ENCODE data around the gene SKOR1. TPM values are rescaled to one million over a fixed set of nuclear protein-coding genes. Genes with fewer than 3 reads are reported as not detected.

SKOR1 gene
- total and polyA plus RNA-seq, 3 donors from 2014 or later = 1.1 to 2.2 (median 1.3) TPM

DNA sequence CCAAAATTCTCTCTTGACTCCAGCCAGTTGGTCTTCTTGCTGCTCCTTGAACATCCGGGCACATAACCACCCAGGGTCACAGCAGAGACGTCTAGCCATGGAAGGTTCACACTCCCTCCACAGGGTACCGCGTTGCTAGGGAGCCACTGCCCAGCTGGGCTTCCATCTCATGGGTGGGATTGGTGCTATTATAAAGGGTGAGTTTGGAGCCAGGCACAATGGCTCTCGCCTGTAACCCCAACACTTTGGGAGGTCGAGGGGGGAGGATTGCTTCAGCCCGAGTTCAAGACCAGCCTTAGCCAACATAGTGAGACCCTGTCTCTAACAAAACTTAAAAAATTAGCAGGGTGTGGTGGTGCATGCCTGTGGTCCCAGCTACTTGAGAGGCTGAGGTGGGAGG is 17.5 kb upstream of the SKOR1 start:
- TF ChIP-seq POLR2A (IDR thresholded peaks at IDR 0.05) (no peak), CTCF (IDR thresholded peaks at IDR 0.05) (no peak)
- no peak for DNase-seq
- WGBS, 2 donors = 91 to 100% methylated on average over 4 to 7 of the region's 7 CpGs
- Histone ChIP-seq H3K4me1 (peaks cover 7% of the 10 kb centered on the region), H3K27me3 (no peaks in the 10 kb centered on the region), H3K4me3 (no peak overlapping the region), H3K27ac (no peak overlapping the region), H3K36me3 (ENCODE audit: low read depth, missing control alignments) (no peaks in the 10 kb centered on the region), H3K9me3 (no peaks in the 10 kb centered on the region)
- intact Hi-C loops (cut with DNase I; ENCODE audit: low total_unique reads) = no loop called here

GRCh38 chr15:67808821-67809220 is 16.5 kb upstream of the SKOR1 start:
- H3K27ac ChIP-seq = no peak overlapping the region
- intact Hi-C loops (cut with DNase I; ENCODE audit: low total_unique reads) = no loop called here
- no peak overlapping the region for H3K4me3 ChIP-seq
- H3K36me3 ChIP-seq (ENCODE audit: low read depth, missing control alignments) = no peaks in the 10 kb centered on the region
- no peaks in the 10 kb centered on the region for H3K9me3 ChIP-seq
- H3K4me1 ChIP-seq = peaks cover 7% of the 10 kb centered on the region
- 88 to 97% methylated on average over 7 of the region's 7 CpGs for WGBS, 2 donors
- no peaks in the 10 kb centered on the region for H3K27me3 ChIP-seq
- TF ChIP-seq CTCF (IDR thresholded peaks at IDR 0.05) (no peak), POLR2A (IDR thresholded peaks at IDR 0.05) (no peak)
- no peak for DNase-seq

GRCh38 chr15:67809441-67809840 is 15.9 kb upstream of the SKOR1 start:
- peaks cover 4% of the 10 kb centered on the region for H3K4me1 ChIP-seq
- H3K9me3 ChIP-seq = no peaks in the 10 kb centered on the region
- intact Hi-C loops (cut with DNase I; ENCODE audit: low total_unique reads) = no loop called here
- H3K36me3 ChIP-seq (ENCODE audit: low read depth, missing control alignments) = no peaks in the 10 kb centered on the region
- WGBS, 2 donors = 82 to 96% methylated on average over 4 to 5 of the region's 5 CpGs
- no peak overlapping the region for H3K4me3 ChIP-seq
- DNase-seq = no peak
- no peak overlapping the region for H3K27ac ChIP-seq
- no peaks in the 10 kb centered on the region for H3K27me3 ChIP-seq
- TF ChIP-seq POLR2A (IDR thresholded peaks at IDR 0.05) (no peak), CTCF (IDR thresholded peaks at IDR 0.05) (no peak)

DNA sequence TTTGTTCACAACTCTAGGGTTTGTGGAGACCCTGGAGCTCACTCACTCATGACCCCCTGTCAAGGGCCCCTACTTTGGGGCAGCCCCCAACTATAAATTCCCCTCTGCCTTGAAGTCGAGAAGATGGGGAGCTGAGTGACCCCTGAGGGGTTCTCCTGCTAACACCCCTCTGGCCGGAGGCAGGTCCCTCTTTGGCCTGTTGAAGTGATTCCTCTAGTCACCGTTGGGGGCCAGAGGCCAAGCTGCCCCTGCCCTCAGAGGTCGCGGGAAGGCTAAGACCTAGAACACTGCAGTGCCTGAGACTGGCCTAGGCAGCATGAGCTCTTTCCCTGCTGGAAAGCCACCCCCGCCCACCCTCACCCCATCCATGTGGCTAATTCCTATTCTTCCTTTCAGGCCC is 15.4 kb upstream of the SKOR1 start:
- TF ChIP-seq CTCF (IDR thresholded peaks at IDR 0.05) = no peak
- no peak for TF ChIP-seq POLR2A (IDR thresholded peaks at IDR 0.05)
- H3K4me1 ChIP-seq = no peaks in the 10 kb centered on the region
- no peak for DNase-seq
- no peaks in the 10 kb centered on the region for H3K9me3 ChIP-seq
- WGBS, 2 donors = 65 to 86% methylated on average over 4 to 6 of the region's 6 CpGs
- H3K4me3 ChIP-seq = no peak overlapping the region
- no peaks in the 10 kb centered on the region for H3K36me3 ChIP-seq (ENCODE audit: low read depth, missing control alignments)
- intact Hi-C loops (cut with DNase I; ENCODE audit: low total_unique reads) = no loop called here
- H3K27me3 ChIP-seq = no peaks in the 10 kb centered on the region
- no peak overlapping the region for H3K27ac ChIP-seq

- 78 to 83% methylated on average over 7 to 11 of the region's 11 CpGs for WGBS, 2 donors
- TF ChIP-seq POLR2A (IDR thresholded peaks at IDR 0.05) (no peak), CTCF (IDR thresholded peaks at IDR 0.05) (no peak)
- intact Hi-C loops (cut with DNase I; ENCODE audit: low total_unique reads) = no loop called here
Observed at GRCh38 chr15:67812241-67812644, 13.1 kb upstream of the SKOR1 start.

More at GRCh38 chr15:67812241-67812644, 13.1 kb upstream of the SKOR1 start:
- Histone ChIP-seq H3K27me3 (no peaks in the 10 kb centered on the region), H3K27ac (no peak overlapping the region), H3K4me3 (no peak overlapping the region), H3K36me3 (ENCODE audit: low read depth, missing control alignments) (no peaks in the 10 kb centered on the region), H3K4me1 (no peaks in the 10 kb centered on the region), H3K9me3 (no peaks in the 10 kb centered on the region)
- DNase-seq = no peak
